ENCODE measurements around the gene INPP5D. TPM values are rescaled to one million over a fixed set of nuclear protein-coding genes. Genes with fewer than 3 reads are reported as not detected.

Gene INPP5D
- total and polyA plus RNA-seq, 2 of the 8 experiments (the other 6 are each of a cell fraction or from before 2014, with no cell fraction given), result 4.5 to 7.1 TPM

GRCh38 chr2:233082222-233082930, 22.2 kb downstream of the INPP5D start:
- H2BK120ac ChIP-seq (replicated peaks; ENCODE audit: low read depth, low read length), result no peak overlapping the region
- no peaks in the 10 kb centered on the region for H3K27me3 ChIP-seq (replicated peaks in 1 of 4; ENCODE audit: control insufficient read depth in 3 of 4, extremely low read depth in 1 of 4, insufficient read depth in 3 of 4, low read length in 3 of 4)
- H3K9ac ChIP-seq (replicated peaks in 1 of 4; ENCODE audit: extremely low read depth in 1 of 4, low read depth in 3 of 4, low read length in 3 of 4), result no peak overlapping the region
- peaks cover 0 to 5% (median 3%) of the 10 kb centered on the region in 4 experiments; a peak in 4 of 7 replicates for H3K4me1 ChIP-seq (replicated peaks in 1 of 4; ENCODE audit: control insufficient read depth in 3 of 4, insufficient read depth in 4 of 4, low read length in 3 of 4)
- whole genome bisulfite sequencing, 2 experiments (ENCODE audit: extremely low coverage in 1 of 2, insufficient coverage in 1 of 2, insufficient read length in 1 of 2, insufficient replicate concordance in 2 of 2, low coverage in 1 of 2, low lambda C conversion rate in 2 of 2, missing lambda C conversion rate in 1 of 2), result 78% methylated on average over 11 of the region's 11 CpGs; no CpG with 5 or more reads in 1 of the 2 experiments
- H3K9me3 ChIP-seq (ENCODE audit: insufficient read depth in 2 of 2, low read depth in 1 of 2, low read length in 1 of 2), result no peaks in the 10 kb centered on the region
- H3K23me2 ChIP-seq (ENCODE audit: low read depth, low read length), result no peaks in the 10 kb centered on the region
- H3K23ac ChIP-seq (ENCODE audit: insufficient read length), result no peak overlapping the region
- H4K20me1 ChIP-seq (replicated peaks in 1 of 2; ENCODE audit: control insufficient read depth in 1 of 2, insufficient read depth in 2 of 2, low read length in 2 of 2), result no peaks in the 10 kb centered on the region
- H3K36me3 ChIP-seq (ENCODE audit: control insufficient read depth in 2 of 4, insufficient read depth in 4 of 4, low read length in 3 of 4), result no peaks in the 10 kb centered on the region
- no peak for TF ChIP-seq SP1 (IDR thresholded peaks at IDR 0.05; ENCODE audit: low read depth, low read length)
- TF ChIP-seq FOSL1 (IDR thresholded peaks at IDR 0.05; ENCODE audit: insufficient read depth, low read depth, low read length), result no peak
- no peak for TF ChIP-seq SUZ12 (IDR thresholded peaks at IDR 0.05; ENCODE audit: low read length)
- TF ChIP-seq, protein P1, sequence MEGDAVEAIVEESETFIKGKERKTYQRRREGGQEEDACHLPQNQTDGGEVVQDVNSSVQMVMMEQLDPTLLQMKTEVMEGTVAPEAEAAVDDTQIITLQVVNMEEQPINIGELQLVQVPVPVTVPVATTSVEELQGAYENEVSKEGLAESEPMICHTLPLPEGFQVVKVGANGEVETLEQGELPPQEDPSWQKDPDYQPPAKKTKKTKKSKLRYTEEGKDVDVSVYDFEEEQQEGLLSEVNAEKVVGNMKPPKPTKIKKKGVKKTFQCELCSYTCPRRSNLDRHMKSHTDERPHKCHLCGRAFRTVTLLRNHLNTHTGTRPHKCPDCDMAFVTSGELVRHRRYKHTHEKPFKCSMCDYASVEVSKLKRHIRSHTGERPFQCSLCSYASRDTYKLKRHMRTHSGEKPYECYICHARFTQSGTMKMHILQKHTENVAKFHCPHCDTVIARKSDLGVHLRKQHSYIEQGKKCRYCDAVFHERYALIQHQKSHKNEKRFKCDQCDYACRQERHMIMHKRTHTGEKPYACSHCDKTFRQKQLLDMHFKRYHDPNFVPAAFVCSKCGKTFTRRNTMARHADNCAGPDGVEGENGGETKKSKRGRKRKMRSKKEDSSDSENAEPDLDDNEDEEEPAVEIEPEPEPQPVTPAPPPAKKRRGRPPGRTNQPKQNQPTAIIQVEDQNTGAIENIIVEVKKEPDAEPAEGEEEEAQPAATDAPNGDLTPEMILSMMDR (IDR thresholded peaks at IDR 0.05; ENCODE audit: control extremely low read depth in 1 of 3, insufficient read depth in 1 of 3, low read depth in 1 of 3, low read length in 3 of 3), result no peak
- TF ChIP-seq TEAD4 (IDR thresholded peaks at IDR 0.05; ENCODE audit: low read depth, low read length), result no peak
- H3K4me2 ChIP-seq (ENCODE audit: insufficient read depth in 1 of 2, low read depth in 2 of 2, low read length in 2 of 2), result no peak overlapping the region
- no peak overlapping the region for H2BK12ac ChIP-seq (ENCODE audit: low read depth, low read length)
- H2AK5ac ChIP-seq (ENCODE audit: low read depth, low read length), result no peak overlapping the region
- no peak overlapping the region for H2BK5ac ChIP-seq (ENCODE audit: low read depth, low read length)
- no peaks in the 10 kb centered on the region for H3K79me2 ChIP-seq (ENCODE audit: control insufficient read depth in 1 of 2, insufficient read depth in 2 of 2, low read length in 2 of 2)
- no peak overlapping the region for H3K4me3 ChIP-seq (ENCODE audit: extremely low read depth in 1 of 4, insufficient read depth in 2 of 4, low read depth in 3 of 4, low read length in 4 of 4)
- no peak overlapping the region for H3K27ac ChIP-seq (ENCODE audit: low read depth, low read length)
- no peak overlapping the region for H4K91ac ChIP-seq (replicated peaks; ENCODE audit: insufficient read length, low read length)
- H3K18ac ChIP-seq (ENCODE audit: extremely low read depth, low read length), result no peak overlapping the region
- ChIA-PET POLR2A (ENCODE audit: partially characterized antibody) (no interaction called here), CTCF (ENCODE audit: partially characterized antibody) (interaction anchor here (0.5 to 3.3 kb wide), 8 partner anchors 14 to 268 kb away, joined by 3 to 11 read pairs (median 4); no protein-coding TSS in a partner anchor)
- no peak overlapping the region for H3K14ac ChIP-seq (ENCODE audit: insufficient read length)
- no peak overlapping the region for H2BK15ac ChIP-seq (ENCODE audit: low read length)
- H4K8ac ChIP-seq (ENCODE audit: extremely low read depth, insufficient read depth, low read length), result no peak overlapping the region
- no peak overlapping the region for H3K56ac ChIP-seq (replicated peaks; ENCODE audit: insufficient read length, low read depth, low read length)
- no peak overlapping the region for H4K5ac ChIP-seq (ENCODE audit: insufficient read length, low read depth, low read length)
- no peak overlapping the region for H3K4ac ChIP-seq (replicated peaks; ENCODE audit: insufficient read length, low read depth, low read length)
- H2AFZ ChIP-seq (ENCODE audit: low read length), result no peak overlapping the region
- H2BK20ac ChIP-seq (ENCODE audit: low read length), result no peak overlapping the region
- FAIRE-seq (no peak), DNase-seq (ENCODE audit: low read depth in 1 of 2, low spot score in 2 of 2) (no peak)
- H3K79me1 ChIP-seq (ENCODE audit: low read depth, low read length), result no peaks in the 10 kb centered on the region

Measured in H1 (cell line).